H4 (cell line): ENCODE data around the gene PITPNC1. TPM values are rescaled to one million over a fixed set of nuclear protein-coding genes. Genes with fewer than 3 reads are reported as not detected.
"Not testable (repeated sequence)": the region's sequence is repeated elsewhere in the genome, so short reads cannot be mapped to it uniquely, and the experiment has no call there.

Source experiments
- DNase-seq: peaks from one replicate; pipeline ENCODE4 v3.0.0-alpha.2; 2015; ENCODE audit warnings: low spot score
- total RNA-seq: library from RNA; depleted of rRNA; stranded (reverse); fragments of >200 nt; shearing (Covaris generic); gene quantifications from 2 replicates; pipeline ENCODE4 v1.2.3, GENCODE V29; 2014; rRNA removed

PITPNC1 gene
- total RNA-seq = 2.5 and 6.3 TPM in 2 replicates

- DNase-seq = peak; percentile 80
Observed at GRCh38 chr17:67376737-67377487, at the start of gene PITPNC1. PITPNC1 (plus strand) TSS chr17:67377281.

GRCh38 chr17:67328026-67328425 is 49.1 kb upstream of the PITPNC1 start:
- DNase-seq = no peak

GRCh38 chr17:67331381-67332161 is 45.5 kb upstream of the PITPNC1 start:
- not testable (repeated sequence) for DNase-seq

- not testable (repeated sequence) for DNase-seq
Observed at GRCh38 chr17:67332162-67332508, 44.9 kb upstream of the PITPNC1 start.

GRCh38 chr17:67335245-67335835 is 41.7 kb upstream of the PITPNC1 start:
- DNase-seq = no peak

- no peak for DNase-seq
Observed at GRCh38 chr17:67336859-67337258, 40.2 kb upstream of the PITPNC1 start.

- DNase-seq = not testable (repeated sequence)
Observed at GRCh38 chr17:67338353-67338752, 38.7 kb upstream of the PITPNC1 start.

- DNase-seq = no peak
Observed at GRCh38 chr17:67343237-67343636, 33.8 kb upstream of the PITPNC1 start.

- DNase-seq = no peak
Observed at GRCh38 chr17:67347826-67348225, 29.3 kb upstream of the PITPNC1 start.

GRCh38 chr17:67349420-67349819 is 27.7 kb upstream of the PITPNC1 start:
- DNase-seq = no peak

GRCh38 chr17:67353161-67353560 is 23.9 kb upstream of the PITPNC1 start:
- no peak for DNase-seq

GRCh38 chr17:67353929-67354574 is 23.0 kb upstream of the PITPNC1 start:
- no peak for DNase-seq

- no peak for DNase-seq
Observed at GRCh38 chr17:67358612-67359011, 18.5 kb upstream of the PITPNC1 start.

- DNase-seq = no peak
Observed at GRCh38 chr17:67359960-67360791, 16.9 kb upstream of the PITPNC1 start.

- no peak for DNase-seq
Observed at GRCh38 chr17:67360880-67361279, 16.2 kb upstream of the PITPNC1 start.

GRCh38 chr17:67362173-67362572 is 14.9 kb upstream of the PITPNC1 start:
- DNase-seq = no peak

GRCh38 chr17:67364847-67365737 is 12.0 kb upstream of the PITPNC1 start:
- DNase-seq = no peak

GRCh38 chr17:67365738-67366192 is 11.3 kb upstream of the PITPNC1 start:
- DNase-seq = no peak

GRCh38 chr17:67366193-67367157 is 10.6 kb upstream of the PITPNC1 start, which contains the start of gene PSMD12:
PSMD12 (minus strand) TSS chr17:67366577; CDS start chr17:67366519, 58 bp downstream.
- DNase-seq = peak; percentile 91
